ENCODE data around the gene ZSWIM5.
"Not testable (repeated sequence)": the region's sequence is repeated elsewhere in the genome, so short reads cannot be mapped to it uniquely, and the experiment has no call there.

ZSWIM5 gene

DNA sequence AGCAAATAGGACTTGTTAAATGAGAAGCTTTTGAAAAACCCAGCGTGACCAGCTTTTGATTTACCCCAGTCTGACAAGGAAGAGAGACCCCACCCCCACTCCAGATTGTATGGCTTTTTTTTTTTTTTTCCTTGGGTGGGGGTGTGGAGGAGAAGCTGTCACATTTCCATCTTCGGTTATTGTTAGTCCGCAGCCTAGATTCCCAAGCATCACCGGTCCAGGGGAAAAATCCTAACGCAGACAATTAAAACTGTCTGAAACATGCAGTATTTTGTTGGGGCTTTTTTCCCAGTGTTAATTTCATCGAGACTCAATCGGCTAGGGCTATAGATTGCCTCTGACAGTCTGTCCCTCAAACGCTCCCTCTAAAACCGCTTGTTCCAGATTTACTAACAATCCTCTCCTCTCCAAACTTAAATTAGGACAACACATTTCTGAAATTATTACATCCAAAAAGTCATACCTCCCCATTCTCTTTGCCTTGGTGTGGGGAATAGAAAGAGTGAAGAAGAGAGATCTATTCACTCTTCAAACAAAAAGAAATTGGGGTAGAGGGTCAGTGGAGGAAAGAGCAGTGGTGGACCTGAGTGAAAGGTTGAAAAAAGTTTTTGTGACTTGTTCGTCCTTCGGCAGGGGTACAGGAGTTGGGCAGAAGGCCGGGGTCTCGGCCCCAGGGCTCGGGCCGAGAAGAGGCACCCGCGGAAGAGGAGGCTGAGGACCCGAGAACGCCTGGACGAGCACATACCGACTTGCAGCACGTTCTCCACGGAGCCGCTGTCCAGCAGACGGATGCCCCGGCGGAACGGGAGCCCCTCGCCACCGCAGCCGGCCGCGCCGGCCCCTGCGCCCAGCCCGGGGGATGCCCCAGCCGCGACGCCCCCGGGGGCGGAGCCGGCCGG, 1.1 kb downstream of the ZSWIM5 start:
- no peak for DNase-seq (ENCODE audit: low read depth in 2 of 2)

DNA sequence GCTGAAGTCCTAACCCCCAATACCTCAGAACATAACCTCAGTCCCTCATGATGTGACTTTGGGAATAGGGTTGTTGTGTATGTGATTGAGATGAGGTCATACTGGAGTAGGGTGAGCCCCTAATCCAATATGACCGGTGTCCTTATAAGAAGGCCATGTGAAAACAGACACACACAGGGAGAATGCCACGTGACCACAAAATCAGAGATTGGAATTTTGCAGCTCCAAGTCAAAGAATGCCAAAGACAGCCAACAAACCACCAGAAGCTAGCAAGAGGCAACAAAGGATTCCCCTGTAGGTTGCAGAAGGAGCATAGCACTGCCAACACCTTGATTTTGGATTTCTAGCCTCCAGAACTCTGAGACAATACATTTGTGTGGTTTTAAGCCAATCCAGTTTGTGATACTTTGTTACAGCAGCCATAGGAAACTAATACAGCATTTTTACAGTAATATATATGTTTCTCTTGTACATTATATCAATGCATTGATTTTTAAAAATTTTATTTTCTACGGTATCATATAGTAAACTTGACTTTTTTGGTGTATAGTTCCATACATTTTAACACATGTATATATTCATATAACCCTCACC, 5.4 kb downstream of the ZSWIM5 start:
- no peak for DNase-seq (ENCODE audit: low read depth in 2 of 2)

DNA sequence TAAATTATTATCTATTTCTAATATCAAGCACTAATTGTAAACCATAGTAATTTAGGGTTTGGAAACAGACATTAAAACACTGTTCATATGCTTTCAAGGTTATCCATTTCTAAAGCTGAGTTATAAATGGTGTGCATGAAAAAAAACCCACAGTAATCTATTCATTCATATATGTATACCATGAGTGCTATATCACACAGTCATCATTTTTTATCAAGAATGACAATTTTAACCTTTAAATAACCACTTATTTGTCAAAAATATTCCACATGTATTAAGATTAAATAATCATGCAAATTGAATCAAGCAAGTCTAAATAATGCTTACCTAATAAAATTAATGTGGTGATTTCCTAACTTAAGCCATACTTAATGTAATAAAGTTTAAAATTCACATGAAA, 6.0 kb downstream of the ZSWIM5 start:
- no peak for DNase-seq (ENCODE audit: low read depth in 2 of 2)

DNA sequence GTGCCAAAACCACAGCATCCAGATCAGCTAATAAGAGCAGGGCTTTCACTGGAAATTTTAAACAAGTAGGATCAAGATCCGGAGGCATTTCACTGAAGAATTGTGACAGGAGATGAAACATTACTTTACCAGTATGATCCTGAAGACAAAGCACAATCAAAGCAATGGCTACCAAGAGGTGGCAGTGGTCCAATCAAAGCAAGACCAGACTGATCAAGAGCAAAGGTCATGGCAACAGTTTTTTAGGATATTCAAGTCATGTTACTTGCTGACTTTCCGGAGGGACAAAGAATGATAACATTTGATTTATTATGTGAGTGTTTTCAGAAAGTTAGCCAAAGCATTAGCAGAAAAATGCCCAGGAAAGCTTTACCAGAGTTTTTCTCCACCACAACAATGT, 8.2 kb downstream of the ZSWIM5 start:
- DNase-seq (ENCODE audit: low read depth in 2 of 2), result no peak

DNA sequence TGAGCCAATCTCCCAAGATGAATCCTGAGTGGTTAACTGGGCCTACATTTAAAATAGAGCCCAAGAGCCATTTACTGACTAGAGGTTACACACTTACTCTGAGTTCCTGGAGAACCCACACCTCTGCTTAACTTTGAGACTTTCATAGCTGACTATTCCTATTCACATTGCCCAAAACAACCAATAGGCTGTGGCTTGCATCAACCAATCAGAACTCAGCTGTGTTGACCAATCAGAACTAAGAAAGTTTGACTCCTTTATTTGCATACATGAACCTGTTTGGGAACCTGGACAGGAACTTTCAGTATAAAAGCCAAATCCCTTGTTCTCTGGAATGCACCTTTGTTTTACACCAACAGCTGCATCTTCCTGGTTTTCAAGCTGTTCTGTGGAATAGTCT, 9.5 kb downstream of the ZSWIM5 start:
- no peak for DNase-seq (ENCODE audit: low read depth in 2 of 2)

DNA sequence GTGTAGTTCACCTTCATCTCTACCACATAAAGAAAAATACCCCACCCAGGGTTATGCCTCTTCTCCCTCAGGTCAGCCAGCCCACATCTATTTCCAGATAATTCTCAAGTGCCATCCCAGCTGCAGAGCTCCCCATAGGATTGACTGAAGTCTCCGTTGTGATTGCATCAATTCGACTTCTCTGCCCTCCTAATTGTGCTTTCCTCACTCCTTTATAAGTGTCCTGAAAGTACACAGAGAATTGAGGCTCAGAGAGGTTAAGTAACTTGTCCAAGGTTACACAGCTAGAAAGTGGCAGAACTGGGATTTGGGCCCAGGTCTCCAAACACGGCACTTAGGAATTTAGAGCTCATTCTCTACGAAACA, 15.0 kb downstream of the ZSWIM5 start:
- no peak for DNase-seq (ENCODE audit: low read depth in 2 of 2)

DNA sequence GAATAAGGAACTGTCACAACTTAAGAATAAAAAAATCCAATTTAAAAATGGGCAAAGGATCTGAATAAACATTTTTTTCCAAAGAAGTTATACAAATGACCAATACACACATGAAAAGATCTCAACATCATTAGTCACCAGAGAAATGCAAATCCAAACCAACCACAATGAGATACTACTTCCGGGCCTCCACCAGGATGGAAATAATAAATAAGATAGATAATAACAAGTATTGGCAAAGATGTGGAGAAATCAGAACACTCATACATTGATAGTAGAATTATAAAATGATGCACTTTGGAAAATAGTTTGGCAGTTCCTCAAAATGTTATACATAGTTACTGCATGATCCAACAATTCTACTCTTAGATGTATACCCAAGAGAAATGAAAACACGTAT, 18.7 kb downstream of the ZSWIM5 start:
- no peak for DNase-seq (ENCODE audit: low read depth in 2 of 2)

DNA sequence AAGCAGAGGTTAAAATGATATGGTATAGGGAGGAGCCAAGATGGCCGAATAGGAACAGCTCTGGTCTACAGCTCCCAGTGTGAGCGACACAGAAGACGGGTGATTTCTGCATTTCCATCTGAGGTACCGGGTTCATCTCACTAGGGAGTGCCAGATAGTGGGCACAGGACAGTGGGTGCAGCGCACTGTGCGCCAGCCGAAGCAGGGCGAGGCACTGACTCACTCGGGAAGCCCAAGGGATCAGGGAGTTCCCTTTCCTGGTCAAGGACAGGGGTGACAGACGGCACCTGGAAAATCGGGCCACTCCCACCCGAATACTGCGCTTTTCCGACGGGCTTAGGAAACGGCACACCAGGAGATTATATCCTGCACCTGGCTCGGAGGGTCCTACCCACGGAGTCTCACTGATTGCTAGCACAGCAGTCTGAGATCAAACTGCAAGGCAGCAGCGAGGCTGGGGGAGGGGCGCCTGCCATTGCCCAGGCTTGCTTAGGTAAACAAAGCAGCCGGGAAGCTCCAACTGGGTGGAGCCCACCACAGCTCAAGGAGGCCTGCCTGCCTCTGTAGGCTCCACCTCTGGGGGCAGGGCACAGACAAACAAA, 26.4 kb downstream of the ZSWIM5 start:
- DNase-seq (ENCODE audit: low read depth in 2 of 2), result not testable (repeated sequence)

DNA sequence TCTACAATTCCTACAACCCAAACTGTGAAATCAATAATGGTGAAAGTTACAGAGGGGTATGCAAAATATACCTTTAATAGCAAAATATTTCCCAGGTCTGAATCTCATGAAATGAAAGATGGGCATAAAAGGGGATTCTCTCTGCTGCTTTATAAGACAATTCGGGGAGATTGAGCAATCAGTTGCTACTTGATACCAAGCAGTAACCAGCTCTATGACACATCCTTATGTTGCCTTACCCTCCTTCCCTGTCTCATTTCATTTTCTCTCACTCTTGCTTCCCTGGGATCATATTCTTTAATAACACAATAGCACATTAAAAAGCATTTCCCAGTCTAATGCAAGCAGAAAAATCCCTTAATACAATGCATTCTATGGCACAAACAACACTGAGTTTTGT, 29.0 kb downstream of the ZSWIM5 start:
- no peak for DNase-seq (ENCODE audit: low read depth in 2 of 2)

DNA sequence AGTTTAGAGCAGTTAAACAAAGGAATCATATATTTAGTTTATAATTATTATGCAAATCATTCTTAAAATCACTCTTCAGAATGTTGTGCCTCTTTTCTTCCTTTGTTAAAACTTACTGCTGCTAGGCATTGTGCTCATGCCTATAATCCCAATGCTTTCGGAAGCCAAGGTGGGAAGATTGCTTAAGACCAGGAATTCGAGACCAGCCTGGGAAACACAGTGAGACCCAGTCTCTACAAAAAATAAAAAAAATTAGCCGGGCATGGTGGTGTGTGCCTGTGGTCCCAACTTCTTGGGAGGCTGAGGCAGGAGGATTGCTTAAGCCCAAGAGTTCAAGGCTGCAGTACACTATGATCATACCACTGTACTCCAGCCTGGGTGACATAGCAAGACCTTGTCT, 33.6 kb downstream of the ZSWIM5 start:
- no peak for DNase-seq (ENCODE audit: low read depth in 2 of 2)

DNA sequence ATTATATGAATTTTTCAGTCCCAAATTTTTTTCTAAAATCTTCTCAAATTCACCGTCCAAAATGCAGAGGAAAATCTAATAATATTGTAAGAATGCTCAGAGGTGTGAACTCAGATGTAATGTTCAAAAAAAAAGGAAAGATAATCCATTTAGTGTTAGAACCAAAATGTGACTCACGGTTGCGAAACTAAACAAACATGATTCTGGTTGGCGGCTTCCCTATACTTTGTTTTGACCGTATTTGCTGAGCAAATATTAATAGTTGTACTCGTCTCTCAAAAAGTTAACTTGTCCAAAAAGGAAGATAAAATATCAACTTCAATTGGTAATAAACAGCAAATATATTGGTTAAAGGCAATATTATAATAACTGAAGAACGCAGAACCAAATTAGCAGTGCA, 34.4 kb downstream of the ZSWIM5 start:
- DNase-seq (ENCODE audit: low read depth in 2 of 2), result no peak

DNA sequence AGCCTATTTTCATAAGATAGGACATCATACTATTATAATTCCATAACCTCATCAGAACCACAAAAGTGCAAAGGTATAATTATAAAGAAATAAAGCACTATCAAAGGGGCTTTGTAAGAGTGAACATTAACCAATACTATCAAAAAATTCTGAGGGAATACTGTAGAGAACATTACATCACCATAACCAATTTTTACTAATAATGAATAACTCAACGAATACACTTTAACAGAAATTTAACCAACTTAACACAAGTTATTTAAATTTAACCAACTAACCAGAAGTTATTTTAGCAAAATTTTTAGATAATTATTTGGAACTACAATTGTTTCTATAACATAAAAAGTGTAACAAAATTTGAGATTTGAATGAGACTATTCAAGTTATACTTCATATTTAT, 34.8 kb downstream of the ZSWIM5 start:
- no peak for DNase-seq (ENCODE audit: low read depth in 2 of 2)

DNA sequence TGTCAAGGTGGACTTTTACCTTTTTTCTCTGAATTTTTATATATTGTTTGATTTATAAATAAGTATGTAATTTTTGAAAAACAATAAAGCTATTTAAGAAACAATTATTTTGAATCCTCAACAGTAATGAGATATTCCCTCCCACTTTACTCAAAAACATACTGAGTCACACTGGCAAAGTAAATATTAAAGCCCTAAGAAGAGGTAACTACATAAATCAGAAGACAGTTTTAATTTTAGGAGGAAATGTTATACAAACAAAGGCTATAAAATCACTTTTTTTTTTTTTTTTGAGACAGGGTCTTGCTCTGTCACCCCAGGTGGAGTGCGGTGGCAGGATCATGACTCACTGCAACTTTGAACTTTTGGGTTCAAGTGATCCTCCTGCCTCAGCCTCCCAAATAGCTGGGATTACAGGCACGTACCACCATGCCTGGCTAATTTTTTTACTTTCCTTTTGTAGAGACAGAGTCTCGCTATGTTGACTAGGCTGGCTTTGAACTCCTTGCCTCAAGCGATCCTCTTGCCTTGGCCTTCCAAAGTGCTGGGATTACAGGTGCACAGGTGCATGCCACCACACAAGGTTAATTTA, 36.2 kb downstream of the ZSWIM5 start:
- no peak for DNase-seq (ENCODE audit: low read depth in 2 of 2)

DNA sequence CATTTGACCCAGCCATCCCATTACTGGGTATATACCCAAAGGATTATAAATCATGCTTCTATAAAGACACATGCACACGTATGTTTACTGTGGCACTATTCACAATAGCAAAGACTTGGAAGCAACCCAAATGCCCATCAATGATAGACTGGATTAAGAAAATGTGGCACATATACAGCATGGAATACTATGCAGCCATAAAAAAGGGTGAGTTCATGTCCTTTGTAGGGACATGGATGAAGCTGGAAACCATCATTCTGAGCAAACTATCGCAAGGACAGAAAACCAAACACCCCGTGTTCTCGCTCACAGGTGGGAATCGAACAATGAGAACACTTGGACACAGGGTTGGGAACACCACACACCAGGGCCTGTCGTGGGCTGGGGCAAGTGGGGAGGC, 38.5 kb downstream of the ZSWIM5 start:
- DNase-seq (ENCODE audit: low read depth in 2 of 2), result not testable (repeated sequence)

DNA sequence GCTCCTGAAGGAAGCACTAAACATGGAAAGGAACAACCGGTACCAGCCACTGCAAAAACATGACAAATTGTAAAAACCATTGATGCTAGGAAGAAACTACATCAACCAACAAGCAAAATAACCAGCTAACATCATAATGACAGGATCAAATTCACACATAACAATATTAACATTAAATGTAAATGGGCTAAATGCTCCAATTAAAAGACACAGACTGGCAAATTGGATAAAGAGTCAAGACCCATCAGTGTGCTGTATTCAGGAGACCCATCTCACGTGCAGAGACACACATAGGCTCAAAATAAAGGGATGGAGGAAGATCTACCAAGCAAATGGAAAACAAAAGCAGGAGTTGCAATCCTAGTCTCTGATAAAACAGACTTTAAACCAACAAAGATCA, 42.1 kb downstream of the ZSWIM5 start:
- DNase-seq (ENCODE audit: low read depth in 2 of 2), result not testable (repeated sequence)

DNA sequence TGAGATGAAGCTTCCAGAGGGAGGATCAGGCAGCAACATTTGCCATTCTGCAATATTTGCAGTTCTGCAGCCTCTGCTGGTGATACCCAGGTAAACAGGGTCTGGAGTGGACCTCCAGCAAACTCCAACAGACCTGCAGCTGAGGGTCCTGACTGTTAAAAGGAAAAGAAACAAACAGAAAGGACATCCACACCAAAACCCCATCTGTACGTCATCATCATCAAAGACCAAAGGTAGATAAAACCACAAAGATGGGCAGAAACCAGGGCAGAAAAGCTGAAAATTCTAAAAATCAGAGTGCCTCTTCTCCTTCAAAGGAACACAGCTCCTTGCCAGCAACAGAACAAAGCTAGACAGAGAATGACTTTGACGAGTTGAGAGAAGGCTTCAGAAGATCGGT, 43.3 kb downstream of the ZSWIM5 start:
- DNase-seq (ENCODE audit: low read depth in 2 of 2), result not testable (repeated sequence)

DNA sequence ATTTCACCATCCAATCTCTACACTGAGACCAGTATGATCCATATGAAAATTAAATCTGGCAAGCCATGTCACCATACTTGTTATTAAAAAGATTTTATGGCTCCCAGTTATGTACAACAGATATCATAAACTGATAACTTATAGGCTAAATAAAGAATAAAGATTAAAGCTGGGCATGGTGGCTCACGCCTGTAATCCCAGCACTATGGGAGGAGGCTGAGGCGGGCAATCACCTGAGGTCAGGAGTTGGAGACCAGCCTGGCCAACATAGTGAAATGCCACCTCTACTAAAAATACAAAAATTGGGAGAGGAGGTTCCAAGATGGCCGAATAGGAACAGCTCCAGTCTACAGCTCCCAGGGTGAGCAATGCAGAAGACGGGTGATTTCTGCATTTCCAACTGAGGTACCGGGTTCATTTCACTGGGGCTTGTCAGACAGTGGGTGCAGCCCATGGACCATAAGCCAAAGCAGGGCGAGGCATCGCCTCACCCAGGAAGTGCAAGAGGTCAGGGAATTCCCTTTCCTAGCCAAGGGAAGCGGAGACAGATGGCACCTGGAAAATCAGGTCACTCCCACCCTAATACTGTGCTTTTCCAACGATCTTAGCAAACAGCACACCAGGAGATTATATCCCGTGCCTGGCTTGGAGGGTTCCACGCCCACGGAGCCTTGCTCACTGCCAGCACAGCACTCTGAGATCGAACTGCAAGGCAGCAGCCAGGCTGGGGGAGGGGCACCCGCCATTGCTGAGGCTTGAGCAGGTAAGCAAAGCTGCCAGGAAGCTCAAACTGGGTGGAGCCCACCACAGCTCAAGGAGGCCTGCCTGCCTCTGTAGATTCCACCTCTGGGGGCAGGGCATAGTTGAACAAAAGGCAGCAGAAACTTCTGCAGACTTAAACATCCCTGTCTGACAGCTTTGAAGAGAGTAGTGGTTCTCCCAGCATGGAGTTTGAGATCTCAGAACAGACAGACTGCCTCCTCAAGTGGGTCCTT, 44.1 kb downstream of the ZSWIM5 start:
- peak in 1 of 2 donors; percentile 4 for DNase-seq (ENCODE audit: low read depth in 2 of 2)

DNA sequence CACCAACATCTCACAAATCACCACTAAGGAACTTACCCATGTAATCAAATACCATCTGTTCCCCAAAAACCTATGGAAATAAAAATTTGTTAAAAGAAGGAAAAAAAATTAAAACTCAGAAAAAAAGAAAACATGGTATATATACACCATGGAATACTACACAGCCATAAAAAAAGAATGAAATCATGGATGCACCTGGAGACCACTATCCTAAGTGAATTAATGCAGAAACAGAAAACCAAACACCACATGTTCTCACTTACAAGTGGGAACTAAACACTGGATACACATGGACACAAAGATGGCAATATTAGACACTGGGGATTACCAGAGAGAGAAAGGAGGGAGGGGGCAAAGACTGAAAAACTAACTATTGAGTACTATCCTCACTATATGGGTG, 50.4 kb downstream of the ZSWIM5 start:
- no peak for DNase-seq (ENCODE audit: low read depth in 2 of 2)

DNA sequence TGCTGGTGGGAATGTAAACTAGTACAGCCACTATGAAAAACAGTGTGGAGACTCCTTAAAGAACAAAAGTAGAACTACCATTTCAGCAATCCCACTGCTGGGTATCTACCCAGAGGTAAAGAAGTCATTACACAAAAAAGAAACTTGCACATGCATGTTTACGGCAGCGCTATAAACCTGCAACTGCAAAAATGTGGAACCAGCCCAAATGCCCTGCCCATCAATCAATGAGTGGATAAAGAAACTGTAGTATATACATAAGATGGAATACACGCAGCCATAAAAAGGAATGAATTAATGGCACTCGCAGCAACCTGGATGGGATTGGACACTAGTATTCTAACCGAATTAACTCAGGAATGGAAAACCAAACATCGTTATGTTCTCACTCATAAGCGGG, 51.0 kb downstream of the ZSWIM5 start:
- no peak for DNase-seq (ENCODE audit: low read depth in 2 of 2)

DNA sequence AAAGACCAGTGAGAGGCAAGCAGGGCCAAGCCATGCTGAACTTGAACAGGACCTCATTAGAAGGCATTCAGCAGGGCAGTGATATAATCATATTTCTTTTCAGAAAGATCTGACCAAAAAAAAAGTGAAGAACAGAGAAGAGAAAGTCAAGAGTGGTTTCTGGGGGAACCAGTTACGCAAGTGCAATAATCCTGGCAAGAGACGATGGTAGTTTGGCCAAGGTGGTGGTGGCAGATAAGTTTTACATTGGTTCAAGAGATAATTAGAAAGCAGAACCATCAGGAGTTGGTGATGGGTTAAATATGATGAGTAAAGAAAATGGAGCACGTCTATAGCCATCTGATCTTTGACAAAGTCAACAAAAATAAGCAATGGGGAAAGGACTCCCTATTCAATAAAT, 54.3 kb downstream of the ZSWIM5 start:
- no peak for DNase-seq (ENCODE audit: low read depth in 2 of 2)

DNA sequence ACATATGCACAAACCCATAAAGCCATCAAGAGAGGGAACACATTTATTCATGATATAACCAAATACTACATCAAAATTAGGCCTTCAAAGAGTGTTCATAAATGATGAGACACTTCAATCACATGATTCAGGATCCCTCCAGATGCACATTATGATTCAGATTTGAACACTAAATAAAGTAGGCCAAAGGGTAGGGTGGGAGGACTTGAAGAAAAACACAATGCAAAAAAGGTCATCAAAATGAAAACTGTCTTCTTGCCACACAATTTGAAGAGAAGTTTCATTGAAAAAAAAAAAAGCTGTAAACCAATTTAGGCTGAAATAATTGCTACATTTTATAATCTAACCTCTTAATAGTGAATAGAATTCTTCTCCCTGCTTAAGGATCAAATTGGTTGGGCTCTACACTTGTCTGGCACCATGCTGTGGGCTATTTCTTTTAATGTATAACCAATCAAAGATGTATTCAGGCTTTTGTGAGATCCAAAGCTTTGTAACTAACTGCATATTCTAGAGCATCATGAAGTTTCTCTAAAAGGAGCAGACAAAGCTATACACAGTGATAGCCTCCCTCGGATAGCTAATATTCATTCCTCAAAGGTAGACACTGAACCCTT, 58.1 kb downstream of the ZSWIM5 start:
- DNase-seq (ENCODE audit: low read depth in 2 of 2), result no peak
